ENCODE measurements around the gene AP5S1. TPM values are rescaled to one million over a fixed set of nuclear protein-coding genes. Genes with fewer than 3 reads are reported as not detected.

Gene AP5S1
- total and polyA plus RNA-seq, 2 of the 13 experiments (the other 11 are each of a cell fraction or from before 2014, with no cell fraction given), result 7.9 to 23.2 TPM

DNA sequence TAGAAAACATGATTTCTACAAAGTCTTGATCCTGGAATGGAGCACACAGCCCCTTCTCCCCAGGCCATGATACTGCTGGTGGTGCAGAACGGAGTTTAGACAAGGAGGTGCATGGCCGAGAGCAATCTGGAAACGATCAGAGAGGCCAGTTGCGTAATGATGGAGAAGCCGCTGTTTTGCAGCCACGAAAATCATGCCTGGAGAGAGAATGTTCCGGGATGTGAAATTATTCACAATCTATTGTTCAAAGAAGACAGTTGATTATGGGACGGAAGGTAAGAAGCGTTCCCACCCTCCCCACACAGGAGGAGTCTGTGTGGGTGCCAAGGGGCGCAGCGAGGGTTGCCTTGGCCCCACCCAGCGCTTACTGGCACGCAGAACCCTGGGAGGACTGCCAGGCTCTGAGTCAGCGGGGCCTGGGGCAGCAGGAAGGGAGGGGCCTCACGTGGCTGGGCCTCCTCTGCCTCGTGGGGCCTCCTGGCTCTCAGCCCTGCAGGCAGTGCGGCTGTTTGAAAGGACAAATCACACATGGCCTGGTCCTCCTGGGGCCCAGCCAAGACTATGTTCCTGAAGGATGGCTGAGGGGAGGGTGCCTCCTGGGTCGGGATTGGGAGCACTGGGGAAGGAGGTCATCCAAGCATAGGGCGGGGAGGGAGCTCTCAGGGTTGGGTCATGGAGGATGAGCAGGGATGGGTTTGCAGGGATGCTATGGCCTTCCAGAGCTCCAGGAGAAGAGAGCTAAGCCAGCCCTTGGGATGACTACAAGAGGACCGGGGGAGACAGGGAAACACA is 8.7 kb upstream of the AP5S1 start (continued):
- TF ChIP-seq SRSF1 (optimal IDR thresholded peaks at IDR 0.05; ENCODE audit: low read depth, low read length) (peak; percentile 87), MIER3 (CRISPR knock-in tag; IDR thresholded peaks at IDR 0.05; ENCODE audit: borderline replicate concordance) (peak; percentile 96), ZNF44 (CRISPR knock-in tag; IDR thresholded peaks at IDR 0.05) (peak; percentile 57; the same call in 1 of the 2 replicates), ZNF337 (CRISPR knock-in tag; IDR thresholded peaks at IDR 0.05; ENCODE audit: borderline replicate concordance, low read depth) (peak; percentile 98), ZMAT3 (CRISPR knock-in tag; conservative IDR thresholded peaks at IDR 0.05) (peak; percentile 94; the same call in 1 of the 2 replicates), ZNF34 (CRISPR knock-in tag; IDR thresholded peaks at IDR 0.05; ENCODE audit: borderline replicate concordance) (no peak), GLI4 (CRISPR knock-in tag; IDR thresholded peaks at IDR 0.05; ENCODE audit: borderline replicate concordance) (peak; percentile 98), ADNP (CRISPR knock-in tag; IDR thresholded peaks at IDR 0.05) (no peak)
- TF ChIP-seq, protein P1, sequence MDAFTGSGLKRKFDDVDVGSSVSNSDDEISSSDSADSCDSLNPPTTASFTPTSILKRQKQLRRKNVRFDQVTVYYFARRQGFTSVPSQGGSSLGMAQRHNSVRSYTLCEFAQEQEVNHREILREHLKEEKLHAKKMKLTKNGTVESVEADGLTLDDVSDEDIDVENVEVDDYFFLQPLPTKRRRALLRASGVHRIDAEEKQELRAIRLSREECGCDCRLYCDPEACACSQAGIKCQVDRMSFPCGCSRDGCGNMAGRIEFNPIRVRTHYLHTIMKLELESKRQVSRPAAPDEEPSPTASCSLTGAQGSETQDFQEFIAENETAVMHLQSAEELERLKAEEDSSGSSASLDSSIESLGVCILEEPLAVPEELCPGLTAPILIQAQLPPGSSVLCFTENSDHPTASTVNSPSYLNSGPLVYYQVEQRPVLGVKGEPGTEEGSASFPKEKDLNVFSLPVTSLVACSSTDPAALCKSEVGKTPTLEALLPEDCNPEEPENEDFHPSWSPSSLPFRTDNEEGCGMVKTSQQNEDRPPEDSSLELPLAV (CRISPR knock-in tag; conservative IDR thresholded peaks at IDR 0.05; ENCODE audit: low read depth), result no peak
- TF ChIP-seq, protein P2, sequence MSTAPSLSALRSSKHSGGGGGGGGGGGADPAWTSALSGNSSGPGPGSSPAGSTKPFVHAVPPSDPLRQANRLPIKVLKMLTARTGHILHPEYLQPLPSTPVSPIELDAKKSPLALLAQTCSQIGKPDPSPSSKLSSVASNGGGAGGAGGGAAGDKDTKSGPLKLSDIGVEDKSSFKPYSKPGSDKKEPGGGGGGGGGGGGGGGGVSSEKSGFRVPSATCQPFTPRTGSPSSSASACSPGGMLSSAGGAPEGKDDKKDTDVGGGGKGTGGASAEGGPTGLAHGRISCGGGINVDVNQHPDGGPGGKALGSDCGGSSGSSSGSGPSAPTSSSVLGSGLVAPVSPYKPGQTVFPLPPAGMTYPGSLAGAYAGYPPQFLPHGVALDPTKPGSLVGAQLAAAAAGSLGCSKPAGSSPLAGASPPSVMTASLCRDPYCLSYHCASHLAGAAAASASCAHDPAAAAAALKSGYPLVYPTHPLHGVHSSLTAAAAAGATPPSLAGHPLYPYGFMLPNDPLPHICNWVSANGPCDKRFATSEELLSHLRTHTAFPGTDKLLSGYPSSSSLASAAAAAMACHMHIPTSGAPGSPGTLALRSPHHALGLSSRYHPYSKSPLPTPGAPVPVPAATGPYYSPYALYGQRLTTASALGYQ (CRISPR knock-in tag; IDR thresholded peaks at IDR 0.05), result peak; percentile 90
- TF ChIP-seq, protein P3, sequence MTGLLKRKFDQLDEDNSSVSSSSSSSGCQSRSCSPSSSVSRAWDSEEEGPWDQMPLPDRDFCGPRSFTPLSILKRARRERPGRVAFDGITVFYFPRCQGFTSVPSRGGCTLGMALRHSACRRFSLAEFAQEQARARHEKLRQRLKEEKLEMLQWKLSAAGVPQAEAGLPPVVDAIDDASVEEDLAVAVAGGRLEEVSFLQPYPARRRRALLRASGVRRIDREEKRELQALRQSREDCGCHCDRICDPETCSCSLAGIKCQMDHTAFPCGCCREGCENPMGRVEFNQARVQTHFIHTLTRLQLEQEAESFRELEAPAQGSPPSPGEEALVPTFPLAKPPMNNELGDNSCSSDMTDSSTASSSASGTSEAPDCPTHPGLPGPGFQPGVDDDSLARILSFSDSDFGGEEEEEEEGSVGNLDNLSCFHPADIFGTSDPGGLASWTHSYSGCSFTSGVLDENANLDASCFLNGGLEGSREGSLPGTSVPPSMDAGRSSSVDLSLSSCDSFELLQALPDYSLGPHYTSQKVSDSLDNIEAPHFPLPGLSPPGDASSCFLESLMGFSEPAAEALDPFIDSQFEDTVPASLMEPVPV (CRISPR knock-in tag; IDR thresholded peaks at IDR 0.05), result peak; percentile 100
- TF ChIP-seq, protein P4, sequence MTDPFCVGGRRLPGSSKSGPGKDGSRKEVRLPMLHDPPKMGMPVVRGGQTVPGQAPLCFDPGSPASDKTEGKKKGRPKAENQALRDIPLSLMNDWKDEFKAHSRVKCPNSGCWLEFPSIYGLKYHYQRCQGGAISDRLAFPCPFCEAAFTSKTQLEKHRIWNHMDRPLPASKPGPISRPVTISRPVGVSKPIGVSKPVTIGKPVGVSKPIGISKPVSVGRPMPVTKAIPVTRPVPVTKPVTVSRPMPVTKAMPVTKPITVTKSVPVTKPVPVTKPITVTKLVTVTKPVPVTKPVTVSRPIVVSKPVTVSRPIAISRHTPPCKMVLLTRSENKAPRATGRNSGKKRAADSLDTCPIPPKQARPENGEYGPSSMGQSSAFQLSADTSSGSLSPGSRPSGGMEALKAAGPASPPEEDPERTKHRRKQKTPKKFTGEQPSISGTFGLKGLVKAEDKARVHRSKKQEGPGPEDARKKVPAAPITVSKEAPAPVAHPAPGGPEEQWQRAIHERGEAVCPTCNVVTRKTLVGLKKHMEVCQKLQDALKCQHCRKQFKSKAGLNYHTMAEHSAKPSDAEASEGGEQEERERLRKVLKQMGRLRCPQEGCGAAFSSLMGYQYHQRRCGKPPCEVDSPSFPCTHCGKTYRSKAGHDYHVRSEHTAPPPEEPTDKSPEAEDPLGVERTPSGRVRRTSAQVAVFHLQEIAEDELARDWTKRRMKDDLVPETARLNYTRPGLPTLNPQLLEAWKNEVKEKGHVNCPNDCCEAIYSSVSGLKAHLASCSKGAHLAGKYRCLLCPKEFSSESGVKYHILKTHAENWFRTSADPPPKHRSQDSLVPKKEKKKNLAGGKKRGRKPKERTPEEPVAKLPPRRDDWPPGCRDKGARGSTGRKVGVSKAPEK (CRISPR knock-in tag; IDR thresholded peaks at IDR 0.05; ENCODE audit: borderline replicate concordance), result peak; percentile 79; the same call in 1 of the 2 replicates
- TF ChIP-seq, protein P5, sequence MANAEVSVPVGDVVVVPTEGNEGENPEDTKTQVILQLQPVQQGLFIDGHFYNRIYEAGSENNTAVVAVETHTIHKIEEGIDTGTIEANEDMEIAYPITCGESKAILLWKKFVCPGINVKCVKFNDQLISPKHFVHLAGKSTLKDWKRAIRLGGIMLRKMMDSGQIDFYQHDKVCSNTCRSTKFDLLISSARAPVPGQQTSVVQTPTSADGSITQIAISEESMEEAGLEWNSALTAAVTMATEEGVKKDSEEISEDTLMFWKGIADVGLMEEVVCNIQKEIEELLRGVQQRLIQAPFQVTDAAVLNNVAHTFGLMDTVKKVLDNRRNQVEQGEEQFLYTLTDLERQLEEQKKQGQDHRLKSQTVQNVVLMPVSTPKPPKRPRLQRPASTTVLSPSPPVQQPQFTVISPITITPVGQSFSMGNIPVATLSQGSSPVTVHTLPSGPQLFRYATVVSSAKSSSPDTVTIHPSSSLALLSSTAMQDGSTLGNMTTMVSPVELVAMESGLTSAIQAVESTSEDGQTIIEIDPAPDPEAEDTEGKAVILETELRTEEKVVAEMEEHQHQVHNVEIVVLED (CRISPR knock-in tag; IDR thresholded peaks at IDR 0.05; ENCODE audit: borderline replicate concordance), result peak; percentile 80

Measured in HepG2 (cell line).